Heart left ventricle (tissue), 16 donors: ENCODE results near the gene STARD8. TPM values are rescaled to one million over a fixed set of nuclear protein-coding genes. Genes with fewer than 3 reads are reported as not detected.
"Not testable (repeated sequence)": the region's sequence is repeated elsewhere in the genome, so short reads cannot be mapped to it uniquely, and the experiment has no call there.

Experiments
- ATAC-seq, 4 donors: fragments of 200-7000 bp; cut with Tn5 transposase; one replicate each; pipeline ENCODE4 v1.9.1; 2020 to 2022; ENCODE audit warnings: moderate library complexity in 4 of 4, mild to moderate bottlenecking in 3 of 4, moderate number of reproducible peaks in 1 of 4
- DNase-seq, 5 donors: peaks; one replicate each; pipeline ENCODE4 v3.0.0-alpha.2; 2020
- H3K27ac ChIP-seq, 12 donors: fragments of 200-600 bp; sonication (generic) in 4 of 12; one replicate each; pipeline versions ENCODE4 v1.5.0 to v1.8.0; 2016 to 2022; ENCODE audit warnings: mild to moderate bottlenecking in 2 of 12
- H3K27me3 ChIP-seq, 9 donors: fragments of 200-600 bp; sonication (generic) in 2 of 9; one replicate each; pipeline versions ENCODE4 v1.5.1 to v1.8.0; 2016 to 2022; ENCODE audit warnings: mild to moderate bottlenecking in 3 of 9
- H3K36me3 ChIP-seq, 9 donors: fragments of 200-600 bp; sonication (generic) in 2 of 9; one replicate each; pipeline versions ENCODE4 v1.5.0 to v1.8.0; 2018 to 2022; ENCODE audit warnings: mild to moderate bottlenecking in 2 of 9
- H3K4me1 ChIP-seq, 12 donors: fragments of 200-600 bp; sonication (generic) in 4 of 12; one replicate each; pipeline versions ENCODE4 v1.5.0 to v1.8.0; 2016 to 2022; ENCODE audit warnings: mild to moderate bottlenecking in 3 of 12
- H3K4me3 ChIP-seq, 12 donors: fragments of 200-600 bp; sonication (generic) in 4 of 12; one replicate each; pipeline versions ENCODE4 v1.5.0 to v1.8.0; 2017 to 2022; ENCODE audit warnings: mild to moderate bottlenecking in 9 of 12, moderate library complexity in 4 of 12
- H3K9me3 ChIP-seq, 12 donors: fragments of 200-600 bp; sonication (generic) in 4 of 12; one replicate each; pipeline versions ENCODE4 v1.5.0 to v1.8.0; 2016 to 2022; ENCODE audit warnings: mild to moderate bottlenecking in 1 of 12
- CTCF ChIP-seq, 12 donors: fragments of 200-600 bp; sonication (generic) in 4 of 12; IDR thresholded peaks; one replicate each; pipeline versions ENCODE4 v1.5.0 to v1.8.0; 2018 to 2022; ENCODE audit warnings: antibody characterized with exemption in 12 of 12, mild to moderate bottlenecking in 5 of 12
- POLR2A ChIP-seq, 2 donors: fragments of 450-650 bp; IDR thresholded peaks; one replicate each; pipeline ENCODE4 v1.6.1; 2017; ENCODE audit warnings: antibody characterized with exemption in 2 of 2, mild to moderate bottlenecking in 2 of 2, moderate library complexity in 2 of 2
- WGBS, 4 donors: extraction: QIAGEN DNeasy Blood & Tissue Kit in 2 of 4; methylation state at CpG; one replicate each; pipeline versions ENCODE4 v1.1.5 to v1.1.7; 2013 to 2018; 5-methylcytosine and 5-hydroxymethylcytosine counted together
- intact Hi-C, 10 donors: fragments of 100-400 bp; cut with DNase I; formaldehyde crosslinking; loops; one replicate each; pipeline versions ENCODE4 v1.11.1 to v1.14.2; 2022
- polyA plus RNA-seq, 2 donors: library from polyadenylated mRNA; stranded (reverse); fragments of 200-250 nt; gene quantifications; one replicate each; pipeline ENCODE4 v1.2.3, GENCODE V29; 2013
- total RNA-seq, 9 donors: library from RNA; depleted of rRNA in 2 of 9; stranded (reverse); fragments of >200 nt in 2 of 9; fragmentation: NEBNext Ultra II Directional in 3 of 9; extraction: Animal tissue kit (Norgen Biotek cat#: 25700) in 3 of 9; gene quantifications; one replicate each; pipeline versions ENCODE4 v1.1.0 to v1.2.4, GENCODE V29; 2016 to 2023
- donor health status: ischemic (EF 13 %, LVEDD 7.1; RV severe dilation, severe dysfunction).
- donor health status: healthy with polysubstance abuse.
- donor health status: DM: no; HTN: yes; CAD: no.
- donor health status: DM: no; HTN: no; CAD: no.
- donor health status: ischemic (EF 25% LVEDD 6.9; RV normal size, moderate dysfunction).
- donor health status: ischemic (EF 25% LVEDD 5.7; RV mildly dilated, moderate dysfunction).
- donor health status: healthy.
- donor health status: DM: yes; HTN: yes; CAD: no.
- donor health status: ischemic (EF 35%, LVEDD 5.7; RV mildly dilated, moderate dysfunction).
- donor health status: nonischemic (EF 11% LVEDD 7.7; RV severe dilation, severe dysfunction).
- donor health status: DM: yes; HTN: yes; CAD: no.
- donor health status: PGD.
- donor health status: ischemic (EF 29% LVEDD 5.4; RV normal size, mild dysfunction).
- donor health status: nonischemic (EF 23%, LVEDD 6.1; RV moderate dilation, normal function).

Gene STARD8
- total and polyA plus RNA-seq, 11 donors, result 4.2 to 17.5 (median 7.1) TPM

GRCh38 chrX:68650491-68650890 is 3.0 kb downstream of the STARD8 start:
- Histone ChIP-seq H3K4me1 (peaks cover 0 to 9% (median 0%) of the 10 kb centered on the region in 12 donors), H3K4me3 (no peak overlapping the region), H3K36me3 (no peaks in the 10 kb centered on the region), H3K27me3 (peaks cover 0 to 28% (median 0%) of the 10 kb centered on the region in 9 donors), H3K27ac (no peak overlapping the region), H3K9me3 (no peaks in the 10 kb centered on the region)
- WGBS, 4 donors, result 90 to 97% (median 93%) methylated on average over 3 of the region's 3 CpGs
- ATAC-seq, result no peak
- no peak for DNase-seq
- TF ChIP-seq CTCF (IDR thresholded peaks at IDR 0.05) (no peak), POLR2A (IDR thresholded peaks at IDR 0.05) (no peak)
- intact Hi-C loops, result loop anchor here in 1 of 10 donors (10.0 kb wide), 1 partner anchor 64 kb away; no protein-coding TSS in a partner anchor

GRCh38 chrX:68651110-68651509 is 3.6 kb downstream of the STARD8 start:
- intact Hi-C loops, result loop anchor here in 1 of 10 donors (10.0 kb wide), 1 partner anchor 64 kb away; no protein-coding TSS in a partner anchor
- DNase-seq (no peak), ATAC-seq (no peak)
- no peak overlapping the region for H3K27ac ChIP-seq
- no peaks in the 10 kb centered on the region for H3K9me3 ChIP-seq
- no peaks in the 10 kb centered on the region for H3K36me3 ChIP-seq
- 59 to 100% (median 82%) methylated on average over 2 to 7 of the region's 7 CpGs for WGBS, 4 donors
- peaks cover 0 to 9% (median 0%) of the 10 kb centered on the region in 12 donors for H3K4me1 ChIP-seq
- no peak overlapping the region for H3K4me3 ChIP-seq
- TF ChIP-seq POLR2A (IDR thresholded peaks at IDR 0.05) (no peak), CTCF (IDR thresholded peaks at IDR 0.05) (no peak)
- H3K27me3 ChIP-seq, result peaks cover 0 to 28% (median 0%) of the 10 kb centered on the region in 9 donors

- WGBS, 4 donors, result 56 to 70% (median 68%) methylated on average over 6 of the region's 6 CpGs
- H3K9me3 ChIP-seq, result no peaks in the 10 kb centered on the region
- H3K36me3 ChIP-seq, result no peaks in the 10 kb centered on the region
- H3K27me3 ChIP-seq, result peaks cover 0 to 16% (median 0%) of the 10 kb centered on the region in 9 donors
- TF ChIP-seq POLR2A (IDR thresholded peaks at IDR 0.05), result no peak
- ATAC-seq (peak in 1 of 4 donors; percentile 14), DNase-seq (no peak)
- H3K4me1 ChIP-seq, result peaks cover 0 to 2% (median 0%) of the 10 kb centered on the region in 12 donors
- H3K27ac ChIP-seq, result no peak overlapping the region
- intact Hi-C loops, result loop anchor here in 1 of 10 donors (10.0 kb wide), 1 partner anchor 62 kb away; no protein-coding TSS in a partner anchor
- no peak overlapping the region for H3K4me3 ChIP-seq
Observed at GRCh38 chrX:68652326-68653170, 5.1 kb downstream of the STARD8 start.

- intact Hi-C loops, result loop anchor here in 1 of 10 donors (10.0 kb wide), 1 partner anchor 60 kb away; no protein-coding TSS in a partner anchor
- no peak overlapping the region for H3K4me3 ChIP-seq
- no peak for DNase-seq
- TF ChIP-seq CTCF (IDR thresholded peaks at IDR 0.05), result no peak
- TF ChIP-seq POLR2A (IDR thresholded peaks at IDR 0.05), result no peak
- WGBS, 4 donors, result 80 to 97% (median 88%) methylated on average over 3 of the region's 3 CpGs
- no peaks in the 10 kb centered on the region for H3K36me3 ChIP-seq
- ATAC-seq, result no peak
- H3K9me3 ChIP-seq, result no peaks in the 10 kb centered on the region
- peaks cover 0 to 3% (median 0%) of the 10 kb centered on the region in 9 donors for H3K27me3 ChIP-seq
- H3K4me1 ChIP-seq, result peaks cover 0 to 9% (median 0%) of the 10 kb centered on the region in 12 donors
- no peak overlapping the region for H3K27ac ChIP-seq
Observed at GRCh38 chrX:68654693-68655092, 7.2 kb downstream of the STARD8 start.

- not testable (repeated sequence) for H3K4me1 ChIP-seq, DNase-seq, H3K36me3 ChIP-seq, H3K9me3 ChIP-seq, H3K27me3 ChIP-seq, H3K4me3 ChIP-seq, ATAC-seq, H3K27ac ChIP-seq
- intact Hi-C loops, result loop anchor here in 1 of 10 donors (10.0 kb wide), 1 partner anchor 58 kb away; no protein-coding TSS in a partner anchor
- 88 to 98% (median 92%) methylated on average over 4 of the region's 4 CpGs for WGBS, 4 donors
Observed at GRCh38 chrX:68656473-68656872, 9.0 kb downstream of the STARD8 start.
